ENCODE measurements around the gene TRABD2B.

TRABD2B gene

DNA sequence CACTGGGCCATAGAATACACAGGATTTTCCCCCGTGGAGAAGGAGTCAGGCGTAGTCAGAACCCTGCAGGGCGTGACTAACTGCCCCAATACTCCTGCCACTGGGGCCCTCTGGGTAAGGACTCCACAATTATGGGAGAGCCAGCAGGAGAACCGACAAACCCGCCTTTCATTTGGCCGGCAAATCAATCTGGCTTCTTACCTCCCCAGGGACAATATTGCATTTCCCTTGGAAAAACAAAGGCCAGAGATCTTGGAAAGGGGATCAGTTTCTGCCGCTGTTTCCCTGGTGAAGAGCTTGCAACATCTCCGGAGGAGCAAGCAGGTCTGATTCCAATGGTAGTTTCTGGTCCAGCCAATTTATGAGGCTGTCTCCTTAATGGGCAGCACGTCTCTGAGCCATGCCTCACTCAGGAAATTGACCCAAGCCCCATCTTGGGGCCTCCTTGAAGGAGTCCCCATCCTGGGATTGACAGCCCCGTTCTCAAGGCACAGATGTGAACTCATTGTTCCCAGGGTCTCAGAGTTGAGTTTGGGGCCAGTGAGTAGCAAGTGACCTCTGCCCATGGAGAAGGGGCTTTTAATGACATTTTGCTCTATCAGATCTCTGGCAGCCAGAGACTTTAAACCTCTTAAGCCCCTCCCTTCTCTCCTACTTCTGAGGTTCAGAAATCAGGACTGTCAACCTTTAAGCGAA, 4.3 kb downstream of the TRABD2B start:
- no peak overlapping the region for H3K4me3 ChIP-seq (ENCODE audit: low read length)

DNA sequence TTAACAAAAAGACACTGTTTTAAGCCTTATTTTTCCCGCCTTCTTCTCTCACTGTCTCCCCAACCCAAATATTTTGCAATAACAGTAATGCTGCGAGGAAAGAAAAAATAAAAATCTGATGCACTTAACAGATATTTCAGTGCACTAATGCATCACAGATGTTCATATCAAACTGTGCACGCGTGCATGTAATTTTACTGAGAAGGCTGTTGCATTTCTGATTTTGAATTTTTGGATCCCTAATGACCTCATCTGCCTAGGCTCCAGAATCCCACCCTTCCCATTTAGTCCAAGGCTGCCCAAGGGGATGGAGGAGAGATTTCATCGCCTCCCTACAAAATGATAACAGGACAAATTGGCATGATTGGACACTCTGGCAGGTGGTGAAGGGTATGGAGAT, 5.5 kb downstream of the TRABD2B start:
- no peak for TF ChIP-seq ZNF274 (IDR thresholded peaks at IDR 0.05; ENCODE audit: low read depth, low read length)
- no peak overlapping the region for H3K4me3 ChIP-seq (ENCODE audit: low read length)

More for the DNA sequence above, 4.3 kb downstream of the TRABD2B start:
- no peak for TF ChIP-seq ZNF274 (IDR thresholded peaks at IDR 0.05; ENCODE audit: low read depth, low read length)

GRCh38 chr1:47991187-47991586, 6.0 kb downstream of the TRABD2B start:
- TF ChIP-seq ZNF274 (IDR thresholded peaks at IDR 0.05; ENCODE audit: low read depth, low read length) = no peak
- no peak overlapping the region for H3K4me3 ChIP-seq (ENCODE audit: low read length)

- TF ChIP-seq ZNF274 (IDR thresholded peaks at IDR 0.05; ENCODE audit: low read depth, low read length) = no peak
Measured at GRCh38 chr1:47990286-47990685, 6.9 kb downstream of the TRABD2B start.

GRCh38 chr1:47987601-47988000, 9.6 kb downstream of the TRABD2B start:
- TF ChIP-seq ZNF274 (IDR thresholded peaks at IDR 0.05; ENCODE audit: low read depth, low read length) = no peak
- no peak overlapping the region for H3K4me3 ChIP-seq (ENCODE audit: low read length)

More at GRCh38 chr1:47990286-47990685, 6.9 kb downstream of the TRABD2B start:
- no peak overlapping the region for H3K4me3 ChIP-seq (ENCODE audit: low read length)

GRCh38 chr1:47986761-47987200, 10.4 kb downstream of the TRABD2B start:
- no peak for TF ChIP-seq ZNF274 (IDR thresholded peaks at IDR 0.05; ENCODE audit: low read depth, low read length)

GRCh38 chr1:47985018-47985417, 12.2 kb downstream of the TRABD2B start:
- TF ChIP-seq ZNF274 (IDR thresholded peaks at IDR 0.05; ENCODE audit: low read depth, low read length) = no peak
- no peak overlapping the region for H3K4me3 ChIP-seq (ENCODE audit: low read length)

More at GRCh38 chr1:47986761-47987200, 10.4 kb downstream of the TRABD2B start:
- H3K4me3 ChIP-seq (ENCODE audit: low read length) = no peak overlapping the region

- H3K4me3 ChIP-seq (ENCODE audit: low read length) = no peak overlapping the region
- no peak for TF ChIP-seq ZNF274 (IDR thresholded peaks at IDR 0.05; ENCODE audit: low read depth, low read length)
Measured at GRCh38 chr1:47984175-47984789, 12.9 kb downstream of the TRABD2B start.

DNA sequence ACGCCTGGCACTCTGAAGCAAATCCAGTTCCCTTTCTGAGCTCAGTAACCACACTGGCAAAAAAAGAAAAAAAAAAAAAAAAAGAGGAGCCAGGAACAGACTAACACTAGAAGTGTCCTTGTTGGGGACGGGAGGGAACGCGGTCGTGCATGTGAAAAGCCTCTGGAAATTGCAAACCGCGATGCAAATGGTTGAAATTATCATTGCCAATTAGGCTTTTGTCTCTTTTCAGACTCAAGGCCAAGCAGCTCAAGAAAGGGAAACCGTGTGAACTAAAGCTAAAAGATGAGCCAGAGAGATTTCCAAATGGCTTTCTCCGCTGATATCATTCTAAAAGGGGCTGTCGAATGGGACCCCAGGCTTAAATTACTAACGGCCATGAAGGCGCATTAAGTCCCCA, 13.5 kb downstream of the TRABD2B start:
- no peak for TF ChIP-seq ZNF274 (IDR thresholded peaks at IDR 0.05; ENCODE audit: low read depth, low read length)
- H3K4me3 ChIP-seq (ENCODE audit: low read length) = no peak overlapping the region

DNA sequence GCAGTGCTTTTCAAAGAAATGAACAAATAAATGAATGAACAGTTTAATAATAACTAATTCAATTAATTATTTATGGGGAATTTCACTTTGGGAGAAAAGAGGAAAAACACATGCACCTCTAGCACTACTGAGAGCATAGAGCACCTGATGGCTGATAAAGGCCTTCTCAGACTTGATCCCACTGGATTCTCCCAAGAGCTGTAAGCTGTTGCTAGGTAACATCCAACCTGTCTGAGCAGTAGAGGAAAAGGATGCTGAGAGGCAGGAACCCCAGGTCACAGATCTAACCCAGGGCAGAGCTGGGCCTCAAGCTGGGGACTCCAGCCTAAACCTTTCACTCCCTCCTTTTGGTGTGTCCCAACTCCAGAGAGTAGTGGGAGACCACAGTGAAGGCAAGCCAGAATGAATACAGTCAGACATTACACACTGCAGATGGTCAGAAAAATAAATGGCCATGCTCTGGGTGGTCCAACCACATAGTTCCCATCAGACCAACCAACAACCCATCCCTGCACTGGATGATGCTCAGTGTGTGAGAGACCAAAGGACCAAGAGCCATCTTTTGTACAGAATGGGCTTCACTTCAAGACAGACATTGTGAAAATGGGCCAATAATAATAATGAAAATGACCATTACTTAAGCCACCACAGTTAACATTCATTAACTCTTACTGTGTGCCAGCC, 15.4 kb downstream of the TRABD2B start:
- no peak for TF ChIP-seq ZNF274 (IDR thresholded peaks at IDR 0.05; ENCODE audit: low read depth, low read length)
- no peak overlapping the region for H3K4me3 ChIP-seq (ENCODE audit: low read length)

DNA sequence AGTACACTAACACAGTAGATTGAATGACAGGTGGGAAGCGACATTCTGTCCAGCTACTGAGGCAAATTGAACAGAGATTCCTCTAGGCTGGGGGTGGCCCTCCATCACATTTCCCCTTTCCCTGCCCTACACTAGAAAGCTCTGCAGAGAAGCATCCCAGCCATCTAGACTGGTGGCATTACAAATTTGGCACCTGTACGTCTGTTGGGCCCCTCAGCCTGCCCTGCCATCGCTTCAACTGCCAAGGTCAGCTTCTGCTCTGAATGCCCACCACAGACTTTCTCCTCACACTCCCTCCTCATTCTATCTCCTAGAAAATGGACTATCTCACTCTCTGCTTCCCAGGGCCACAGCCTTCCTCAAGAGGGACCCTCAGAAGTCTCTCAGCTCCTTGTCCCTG, 16.7 kb downstream of the TRABD2B start:
- no peak overlapping the region for H3K4me3 ChIP-seq (ENCODE audit: low read length)
- no peak for TF ChIP-seq ZNF274 (IDR thresholded peaks at IDR 0.05; ENCODE audit: low read depth, low read length)

- no peak overlapping the region for H3K4me3 ChIP-seq (ENCODE audit: low read length)
- no peak for TF ChIP-seq ZNF274 (IDR thresholded peaks at IDR 0.05; ENCODE audit: low read depth, low read length)
Measured at GRCh38 chr1:47979724-47980123, 17.5 kb downstream of the TRABD2B start.

DNA sequence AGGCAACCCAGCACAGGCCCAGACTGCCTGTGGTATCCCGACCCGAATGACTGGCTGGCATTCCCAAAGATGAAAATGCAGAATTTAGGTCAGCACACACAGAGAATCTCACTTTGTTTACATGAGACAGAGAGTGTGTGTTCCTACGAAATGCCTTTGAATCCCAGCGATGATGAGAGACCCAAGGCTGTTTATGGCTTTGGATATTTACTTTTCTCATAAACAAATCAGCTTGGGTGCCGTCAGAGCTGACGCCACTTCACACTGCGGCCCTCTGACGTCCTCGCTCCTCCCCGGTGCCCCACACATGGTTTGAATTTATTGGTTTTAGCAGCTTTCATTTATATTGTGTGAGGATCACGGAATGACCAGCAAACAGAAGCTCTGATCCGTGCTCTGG, 18.7 kb downstream of the TRABD2B start:
- no peak for TF ChIP-seq ZNF274 (IDR thresholded peaks at IDR 0.05; ENCODE audit: low read depth, low read length)
- no peak overlapping the region for H3K4me3 ChIP-seq (ENCODE audit: low read length)

GRCh38 chr1:47976728-47977127, 20.5 kb downstream of the TRABD2B start:
- no peak for TF ChIP-seq ZNF274 (IDR thresholded peaks at IDR 0.05; ENCODE audit: low read depth, low read length)
- H3K4me3 ChIP-seq (ENCODE audit: low read length) = no peak overlapping the region

DNA sequence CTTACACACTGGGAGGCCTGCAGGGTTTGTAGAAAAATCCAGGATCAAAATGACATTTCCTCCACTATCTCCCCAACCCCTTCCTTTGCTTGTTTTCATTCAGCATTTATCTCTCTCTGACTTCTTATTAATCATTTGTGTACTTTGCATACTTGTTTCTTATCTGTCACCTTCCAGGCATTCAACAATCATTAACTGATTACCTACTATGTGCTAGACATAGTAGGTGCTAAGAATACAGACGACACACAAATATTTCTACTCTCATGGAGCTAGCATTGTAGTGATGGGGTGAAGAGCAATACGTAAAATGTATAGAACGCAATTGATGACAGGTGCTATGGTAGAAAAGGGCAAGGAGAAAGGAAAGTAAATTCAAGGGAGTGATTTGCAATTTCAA, 20.9 kb downstream of the TRABD2B start:
- no peak overlapping the region for H3K4me3 ChIP-seq (ENCODE audit: low read length)
- no peak for TF ChIP-seq ZNF274 (IDR thresholded peaks at IDR 0.05; ENCODE audit: low read depth, low read length)
